Astrocyte (in vitro differentiated cells and primary cell): ENCODE results near the gene EIF2AK2. TPM values are rescaled to one million over a fixed set of nuclear protein-coding genes. Genes with fewer than 3 reads are reported as not detected.

Source experiments
- DNase-seq: peaks from one replicate; pipeline ENCODE4 v3.0.0-alpha.2; 2010; ENCODE audit warnings: low read depth
- FAIRE-seq: peaks from 2 replicates; lab custom pipeline; 2011; peaks lifted over from hg19 to GRCh38; lab: Jason Lieb, UNC
- H2AFZ ChIP-seq: 2 replicates; pipeline ENCODE4 v1.6.0; 2012; ENCODE audit warnings: low read depth, low read length, inconsistent platforms
- H3K27ac ChIP-seq: 2 replicates; pipeline ENCODE4 v1.5.1; 2011; ENCODE audit warnings: low read depth, low read length, inconsistent platforms
- H3K27me3 ChIP-seq: 2 replicates; pipeline ENCODE4 v1.6.0; 2011; ENCODE audit warnings: low read length, inconsistent platforms; ENCODE audit not compliant: insufficient read depth
- H3K36me3 ChIP-seq: 2 replicates; pipeline ENCODE4 v1.5.1; 2011; ENCODE audit warnings: low read length, inconsistent platforms; ENCODE audit not compliant: insufficient read depth
- H3K4me1 ChIP-seq: 2 replicates; pipeline ENCODE4 v1.5.1; 2011; ENCODE audit warnings: low read length, inconsistent platforms; ENCODE audit not compliant: insufficient read depth
- H3K4me2 ChIP-seq: 2 replicates; pipeline ENCODE4 v1.6.0; 2012; ENCODE audit warnings: low read length, inconsistent platforms
- H3K4me3 ChIP-seq: 2 replicates; pipeline ENCODE4 v1.5.1; 2011; ENCODE audit warnings: low read depth, mild to moderate bottlenecking, low read length, inconsistent platforms; ENCODE audit not compliant: insufficient read depth
- H3K79me2 ChIP-seq: 2 replicates; pipeline ENCODE4 v1.6.0; 2012; ENCODE audit warnings: mild to moderate bottlenecking, low read length, inconsistent platforms; ENCODE audit not compliant: insufficient read depth
- H3K9ac ChIP-seq: 2 replicates; pipeline ENCODE4 v1.6.0; 2012; ENCODE audit warnings: mild to moderate bottlenecking, low read length, inconsistent platforms
- H3K9me3 ChIP-seq: 2 replicates; pipeline ENCODE4 v1.5.1; 2012; ENCODE audit warnings: low read depth, mild to moderate bottlenecking, low read length, inconsistent platforms; ENCODE audit not compliant: insufficient read depth
- H4K20me1 ChIP-seq: 2 replicates; pipeline ENCODE4 v1.6.0; 2012; ENCODE audit warnings: low read length, inconsistent platforms; ENCODE audit not compliant: insufficient read depth
- H3K27ac Mint-ChIP-seq: one replicate; pipeline ENCODE4 v1.8.0; 2021; ENCODE audit warnings: mild to moderate bottlenecking, mixed read lengths; ENCODE audit not compliant: unreplicated experiment
- H3K27me3 Mint-ChIP-seq: one replicate; pipeline ENCODE4 v1.8.0; 2021; ENCODE audit warnings: low read depth, mixed read lengths; ENCODE audit not compliant: unreplicated experiment
- H3K36me3 Mint-ChIP-seq: one replicate; pipeline ENCODE4 v1.8.0; 2021; ENCODE audit warnings: low read depth, mixed read lengths; ENCODE audit not compliant: unreplicated experiment
- H3K4me1 Mint-ChIP-seq: one replicate; pipeline ENCODE4 v1.8.0; 2021; ENCODE audit warnings: low read depth, mixed read lengths; ENCODE audit not compliant: unreplicated experiment
- H3K4me3 Mint-ChIP-seq: one replicate; pipeline ENCODE4 v1.8.0; 2021; ENCODE audit warnings: mild to moderate bottlenecking, moderate library complexity, mixed read lengths; ENCODE audit not compliant: unreplicated experiment
- H3K9me3 Mint-ChIP-seq: one replicate; pipeline ENCODE4 v1.8.0; 2021; ENCODE audit warnings: mild to moderate bottlenecking, mixed read lengths; ENCODE audit not compliant: unreplicated experiment
- CTCF ChIP-seq: IDR thresholded peaks from 2 replicates; pipeline ENCODE4 v1.5.1; 2011; ENCODE audit warnings: low read depth, mild to moderate bottlenecking, inconsistent platforms, low read length, moderate library complexity; ENCODE audit not compliant: insufficient read depth
- EZH2 ChIP-seq: IDR thresholded peaks from 2 replicates; pipeline ENCODE4 v1.6.1; 2012; ENCODE audit warnings: mild to moderate bottlenecking, low read length, inconsistent platforms; ENCODE audit not compliant: insufficient read depth
- total RNA-seq: library from RNA; stranded (reverse); gene quantifications from 2 replicates; pipeline ENCODE4 v1.2.1, GENCODE V29; 2021

EIF2AK2 gene
- total RNA-seq, 1 donor from 2014 or later, result 147 TPM

GRCh38 chr2:37167636-37168180 lies 10.9 kb upstream of the EIF2AK2 start:
- Mint-ChIP-seq H3K4me1 (peaks cover 2% of the 10 kb centered on the region), H3K9me3 (peaks cover 8% of the 10 kb centered on the region), H3K27me3 (no peaks in the 10 kb centered on the region), H3K4me3 (no peak overlapping the region), H3K27ac (no peak overlapping the region), H3K36me3 (no peaks in the 10 kb centered on the region)
- Histone ChIP-seq H3K9ac (no peak overlapping the region), H3K27me3 (no peaks in the 10 kb centered on the region), H3K36me3 (no peaks in the 10 kb centered on the region), H4K20me1 (no peaks in the 10 kb centered on the region), H2AFZ (peak overlapping the region; percentile 45), H3K27ac (no peak overlapping the region), H3K4me3 (no peak overlapping the region), H3K79me2 (no peaks in the 10 kb centered on the region), H3K4me2 (no peak overlapping the region), H3K9me3 (no peaks in the 10 kb centered on the region), H3K4me1 (no peaks in the 10 kb centered on the region)
- no peak for TF ChIP-seq EZH2
- TF ChIP-seq CTCF, result no peak
- DNase-seq, result peak; percentile 12
- FAIRE-seq, result no peak

GRCh38 chr2:37164757-37165156 lies 8.0 kb upstream of the EIF2AK2 start:
- DNase-seq (no peak), FAIRE-seq (no peak)
- no peaks in the 10 kb centered on the region for H3K79me2 ChIP-seq
- no peaks in the 10 kb centered on the region for H3K9me3 ChIP-seq
- no peak overlapping the region for H3K4me3 Mint-ChIP-seq
- no peak overlapping the region for H3K4me2 ChIP-seq
- no peaks in the 10 kb centered on the region for H3K27me3 ChIP-seq
- H4K20me1 ChIP-seq, result no peaks in the 10 kb centered on the region
- peaks cover 7% of the 10 kb centered on the region for H3K4me1 Mint-ChIP-seq
- H3K9me3 Mint-ChIP-seq, result peaks cover 8% of the 10 kb centered on the region
- no peak overlapping the region for H2AFZ ChIP-seq
- no peak overlapping the region for H3K27ac ChIP-seq
- H3K36me3 ChIP-seq, result no peaks in the 10 kb centered on the region
- no peak overlapping the region for H3K4me3 ChIP-seq
- no peak overlapping the region for H3K27ac Mint-ChIP-seq
- H3K4me1 ChIP-seq, result no peaks in the 10 kb centered on the region
- no peak overlapping the region for H3K9ac ChIP-seq
- no peaks in the 10 kb centered on the region for H3K27me3 Mint-ChIP-seq
- H3K36me3 Mint-ChIP-seq, result no peaks in the 10 kb centered on the region
- TF ChIP-seq CTCF (no peak), EZH2 (no peak)

- Histone ChIP-seq H3K27ac (peak overlapping the region; percentile 86), H3K9ac (peak overlapping the region; percentile 85), H4K20me1 (peaks cover 22% of the 10 kb centered on the region), H3K79me2 (peaks cover 48% of the 10 kb centered on the region), H3K4me1 (peaks cover 10% of the 10 kb centered on the region), H3K4me2 (peak overlapping the region; percentile 94), H3K4me3 (peak overlapping the region; percentile 73), H3K36me3 (peaks cover 9% of the 10 kb centered on the region), H2AFZ (peak overlapping the region; percentile 53), H3K27me3 (no peaks in the 10 kb centered on the region), H3K9me3 (no peaks in the 10 kb centered on the region)
- DNase-seq (peak; percentile 62), FAIRE-seq (no peak)
- Mint-ChIP-seq H3K27ac (peak overlapping the region; percentile 98), H3K36me3 (peaks cover 13% of the 10 kb centered on the region), H3K27me3 (no peaks in the 10 kb centered on the region), H3K9me3 (no peaks in the 10 kb centered on the region), H3K4me1 (peaks cover 22% of the 10 kb centered on the region), H3K4me3 (peak overlapping the region; percentile 98)
- no peak for TF ChIP-seq CTCF
- TF ChIP-seq EZH2, result no peak
These were observed 516 bp downstream of the EIF2AK2 start for GRCh38 chr2:37156071-37156856.
